Liver (tissue), 9 donors: ENCODE data around the gene FGD5. TPM values are rescaled to one million over a fixed set of nuclear protein-coding genes. Genes with fewer than 3 reads are reported as not detected.

Source experiments
- DNase-seq: peaks from one replicate; pipeline ENCODE4 v3.0.0-alpha.2; 2017; ENCODE audit warnings: low spot score
- H3K27ac ChIP-seq, 2 donors: one replicate each; pipeline ENCODE4 v1.7.0; 2013; ENCODE audit warnings: inconsistent platforms in 2 of 2, low read length in 2 of 2, control low read depth in 1 of 2, low read depth in 1 of 2, mild to moderate bottlenecking in 1 of 2
- H3K27me3 ChIP-seq, 4 donors: one replicate each; pipeline versions ENCODE4 v1.6.1 to v1.7.0; 2013; ENCODE audit warnings: low read length in 3 of 4, inconsistent platforms in 1 of 4, mild to moderate bottlenecking in 1 of 4, moderate library complexity in 1 of 4; ENCODE audit not compliant: control insufficient read depth in 4 of 4, insufficient read depth in 4 of 4
- H3K36me3 ChIP-seq, 4 donors: one replicate each; pipeline versions ENCODE4 v1.6.1 to v1.7.0; 2013; ENCODE audit warnings: low read length in 3 of 4, mild to moderate bottlenecking in 3 of 4, low read depth in 1 of 4, moderate library complexity in 1 of 4; ENCODE audit not compliant: control insufficient read depth in 4 of 4, insufficient read depth in 3 of 4
- H3K4me1 ChIP-seq, 4 donors: one replicate each; pipeline versions ENCODE4 v1.6.1 to v1.7.0; 2013; ENCODE audit warnings: low read length in 3 of 4, mild to moderate bottlenecking in 3 of 4, moderate library complexity in 1 of 4; ENCODE audit not compliant: control insufficient read depth in 4 of 4, insufficient read depth in 4 of 4
- H3K4me3 ChIP-seq, 3 donors: one replicate each; pipeline versions ENCODE4 v1.6.1 to v1.7.0; 2013; ENCODE audit warnings: low read length in 3 of 3, control low read depth in 1 of 3, low read depth in 1 of 3, mild to moderate bottlenecking in 1 of 3
- H3K9ac ChIP-seq, 2 donors: one replicate each; pipeline ENCODE4 v1.7.0; 2013; ENCODE audit warnings: low read length in 2 of 2, mild to moderate bottlenecking in 2 of 2, moderate library complexity in 2 of 2, control low read depth in 1 of 2, low read depth in 1 of 2
- H3K9me3 ChIP-seq, 4 donors: one replicate each; pipeline versions ENCODE4 v1.6.1 to v1.7.0; 2013; ENCODE audit warnings: low read length in 3 of 4; ENCODE audit not compliant: control insufficient read depth in 4 of 4
- FOXA2 ChIP-seq: IDR thresholded peaks from 2 replicates; pipeline ENCODE4 v1.6.1; 2016; ENCODE audit warnings: antibody characterized with exemption
- GABPA ChIP-seq, 2 donors: IDR thresholded peaks in 1 of 2; conservative IDR thresholded peaks in 1 of 2; 2 replicates each; pipeline ENCODE4 v1.6.1; 2016; ENCODE audit warnings: antibody characterized with exemption in 2 of 2, mild to moderate bottlenecking in 1 of 2, moderate library complexity in 1 of 2
- HNF4A ChIP-seq, 2 donors: conservative IDR thresholded peaks; 2 replicates each; pipeline ENCODE4 v1.6.1; 2016; ENCODE audit warnings: antibody characterized with exemption in 2 of 2, mild to moderate bottlenecking in 2 of 2
- HNF4G ChIP-seq: IDR thresholded peaks from 2 replicates; pipeline ENCODE4 v1.6.1; 2016; ENCODE audit warnings: antibody characterized with exemption
- RAD21 ChIP-seq, 2 donors: IDR thresholded peaks; 2 replicates each; pipeline ENCODE4 v1.6.1; 2016; ENCODE audit warnings: antibody characterized with exemption in 2 of 2, mild to moderate bottlenecking in 2 of 2
- RXRA ChIP-seq, 2 donors: IDR thresholded peaks; 2 replicates each; pipeline ENCODE4 v1.6.1; 2017 to 2018; ENCODE audit warnings: antibody characterized with exemption in 2 of 2, mild to moderate bottlenecking in 1 of 2
- SP1 ChIP-seq: IDR thresholded peaks from 2 replicates; pipeline ENCODE4 v1.6.1; 2018; ENCODE audit warnings: antibody characterized with exemption, mild to moderate bottlenecking
- YY1 ChIP-seq: IDR thresholded peaks from 2 replicates; pipeline ENCODE4 v1.6.1; 2016; ENCODE audit warnings: antibody characterized with exemption, mild to moderate bottlenecking
- WGBS: extraction: QIAGEN DNeasy Blood & Tissue Kit; methylation state at CpG from one replicate; pipeline ENCODE4 v1.1.7; 2013; 5-methylcytosine and 5-hydroxymethylcytosine counted together
- polyA plus RNA-seq, 2 donors: library from polyadenylated mRNA; stranded (reverse) in 1 of 2; unstranded in 1 of 2; fragments of 200-250 nt in 1 of 2; fragments of >200 nt in 1 of 2; fragmentation: Nextera tagmentation in 1 of 2; extraction: Ambion mirVana in 1 of 2; gene quantifications; one replicate each; pipeline versions ENCODE4 v1.2.1 to v1.2.3, GENCODE V29; 2013 to 2015
- total RNA-seq, 2 donors: library from RNA; depleted of rRNA; stranded (reverse); fragments of >200 nt; gene quantifications; one replicate each; pipeline ENCODE4 v1.2.3, GENCODE V29; 2014
- TF ChIP-seq, protein P1 (sequence below): IDR thresholded peaks from 2 replicates; pipeline ENCODE4 v1.6.1; 2016; ENCODE audit warnings: antibody characterized with exemption, mild to moderate bottlenecking
- TF ChIP-seq, protein P2 (sequence below): IDR thresholded peaks from 2 replicates; pipeline ENCODE4 v1.6.1; 2016; ENCODE audit warnings: antibody characterized with exemption
- TF ChIP-seq, protein P3 (sequence below): fragments of 150-350 bp; IDR thresholded peaks from 2 replicates; pipeline ENCODE4 v1.5.1; 2017; ENCODE audit warnings: improper control_type of control experiment, low read depth, low read length; ENCODE audit not compliant: missing input control
- TF ChIP-seq, protein P4 (sequence below): IDR thresholded peaks from 2 replicates; pipeline ENCODE4 v1.6.1; 2016; ENCODE audit warnings: antibody characterized with exemption
- donor health status: healthy.
- donor health status: healthy.
- donor health status: healthy.
- donor health status: healthy.
- donor health status: healthy.

The FGD5 gene
- total and polyA plus RNA-seq, 4 donors: 2.0 to 6.3 (median 3.1) TPM

DNA sequence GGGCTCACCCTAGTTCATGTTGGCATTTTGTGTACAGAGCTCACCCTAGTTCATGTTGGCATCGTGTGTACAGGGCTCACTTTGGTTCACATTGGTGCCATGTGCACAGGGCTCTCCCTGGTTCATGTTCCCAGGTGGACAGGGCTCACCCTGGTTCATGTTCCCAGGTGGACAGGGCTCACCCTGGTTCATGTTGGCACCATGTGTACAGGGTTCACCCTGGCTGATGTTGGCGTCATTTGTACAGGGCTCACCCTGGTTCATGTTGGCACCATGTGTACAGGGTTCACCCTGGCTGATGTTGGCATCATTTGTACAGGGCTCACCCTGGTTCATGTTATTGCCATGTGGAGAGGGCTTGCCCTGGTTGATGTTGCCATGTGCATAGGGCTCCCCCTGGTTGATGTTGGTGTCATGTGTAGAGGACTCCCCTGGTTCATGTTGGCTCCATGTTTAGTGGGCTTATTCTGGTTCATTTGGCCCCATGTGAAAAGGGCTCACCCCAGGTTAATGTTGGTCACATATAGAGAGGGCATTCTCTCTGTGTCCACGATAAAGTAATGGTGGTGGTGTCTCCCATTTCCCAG lies 97.0 kb downstream of the FGD5 start:
- H3K9ac ChIP-seq: no peak overlapping the region
- 86% methylated on average over 3 of the region's 3 CpGs for WGBS
- H3K4me3 ChIP-seq: no peak overlapping the region
- H3K4me1 ChIP-seq: peaks cover 6 to 24% (median 16%) of the 10 kb centered on the region in 4 donors
- peak; percentile 65 to 74 for TF ChIP-seq RAD21 (IDR thresholded peaks at IDR 0.05)
- no peak for TF ChIP-seq RXRA (IDR thresholded peaks at IDR 0.05)
- no peak for TF ChIP-seq FOXA2
- TF ChIP-seq, protein P1, sequence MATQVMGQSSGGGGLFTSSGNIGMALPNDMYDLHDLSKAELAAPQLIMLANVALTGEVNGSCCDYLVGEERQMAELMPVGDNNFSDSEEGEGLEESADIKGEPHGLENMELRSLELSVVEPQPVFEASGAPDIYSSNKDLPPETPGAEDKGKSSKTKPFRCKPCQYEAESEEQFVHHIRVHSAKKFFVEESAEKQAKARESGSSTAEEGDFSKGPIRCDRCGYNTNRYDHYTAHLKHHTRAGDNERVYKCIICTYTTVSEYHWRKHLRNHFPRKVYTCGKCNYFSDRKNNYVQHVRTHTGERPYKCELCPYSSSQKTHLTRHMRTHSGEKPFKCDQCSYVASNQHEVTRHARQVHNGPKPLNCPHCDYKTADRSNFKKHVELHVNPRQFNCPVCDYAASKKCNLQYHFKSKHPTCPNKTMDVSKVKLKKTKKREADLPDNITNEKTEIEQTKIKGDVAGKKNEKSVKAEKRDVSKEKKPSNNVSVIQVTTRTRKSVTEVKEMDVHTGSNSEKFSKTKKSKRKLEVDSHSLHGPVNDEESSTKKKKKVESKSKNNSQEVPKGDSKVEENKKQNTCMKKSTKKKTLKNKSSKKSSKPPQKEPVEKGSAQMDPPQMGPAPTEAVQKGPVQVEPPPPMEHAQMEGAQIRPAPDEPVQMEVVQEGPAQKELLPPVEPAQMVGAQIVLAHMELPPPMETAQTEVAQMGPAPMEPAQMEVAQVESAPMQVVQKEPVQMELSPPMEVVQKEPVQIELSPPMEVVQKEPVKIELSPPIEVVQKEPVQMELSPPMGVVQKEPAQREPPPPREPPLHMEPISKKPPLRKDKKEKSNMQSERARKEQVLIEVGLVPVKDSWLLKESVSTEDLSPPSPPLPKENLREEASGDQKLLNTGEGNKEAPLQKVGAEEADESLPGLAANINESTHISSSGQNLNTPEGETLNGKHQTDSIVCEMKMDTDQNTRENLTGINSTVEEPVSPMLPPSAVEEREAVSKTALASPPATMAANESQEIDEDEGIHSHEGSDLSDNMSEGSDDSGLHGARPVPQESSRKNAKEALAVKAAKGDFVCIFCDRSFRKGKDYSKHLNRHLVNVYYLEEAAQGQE: no peak
- TF ChIP-seq, protein P2, sequence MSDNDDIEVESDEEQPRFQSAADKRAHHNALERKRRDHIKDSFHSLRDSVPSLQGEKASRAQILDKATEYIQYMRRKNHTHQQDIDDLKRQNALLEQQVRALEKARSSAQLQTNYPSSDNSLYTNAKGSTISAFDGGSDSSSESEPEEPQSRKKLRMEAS: no peak
- TF ChIP-seq, protein P3, sequence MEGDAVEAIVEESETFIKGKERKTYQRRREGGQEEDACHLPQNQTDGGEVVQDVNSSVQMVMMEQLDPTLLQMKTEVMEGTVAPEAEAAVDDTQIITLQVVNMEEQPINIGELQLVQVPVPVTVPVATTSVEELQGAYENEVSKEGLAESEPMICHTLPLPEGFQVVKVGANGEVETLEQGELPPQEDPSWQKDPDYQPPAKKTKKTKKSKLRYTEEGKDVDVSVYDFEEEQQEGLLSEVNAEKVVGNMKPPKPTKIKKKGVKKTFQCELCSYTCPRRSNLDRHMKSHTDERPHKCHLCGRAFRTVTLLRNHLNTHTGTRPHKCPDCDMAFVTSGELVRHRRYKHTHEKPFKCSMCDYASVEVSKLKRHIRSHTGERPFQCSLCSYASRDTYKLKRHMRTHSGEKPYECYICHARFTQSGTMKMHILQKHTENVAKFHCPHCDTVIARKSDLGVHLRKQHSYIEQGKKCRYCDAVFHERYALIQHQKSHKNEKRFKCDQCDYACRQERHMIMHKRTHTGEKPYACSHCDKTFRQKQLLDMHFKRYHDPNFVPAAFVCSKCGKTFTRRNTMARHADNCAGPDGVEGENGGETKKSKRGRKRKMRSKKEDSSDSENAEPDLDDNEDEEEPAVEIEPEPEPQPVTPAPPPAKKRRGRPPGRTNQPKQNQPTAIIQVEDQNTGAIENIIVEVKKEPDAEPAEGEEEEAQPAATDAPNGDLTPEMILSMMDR: peak; percentile 17
- no peak for DNase-seq
- no peaks in the 10 kb centered on the region for H3K9me3 ChIP-seq
- H3K27me3 ChIP-seq: no peaks in the 10 kb centered on the region
- H3K27ac ChIP-seq: no peak overlapping the region
- no peaks in the 10 kb centered on the region for H3K36me3 ChIP-seq

DNA sequence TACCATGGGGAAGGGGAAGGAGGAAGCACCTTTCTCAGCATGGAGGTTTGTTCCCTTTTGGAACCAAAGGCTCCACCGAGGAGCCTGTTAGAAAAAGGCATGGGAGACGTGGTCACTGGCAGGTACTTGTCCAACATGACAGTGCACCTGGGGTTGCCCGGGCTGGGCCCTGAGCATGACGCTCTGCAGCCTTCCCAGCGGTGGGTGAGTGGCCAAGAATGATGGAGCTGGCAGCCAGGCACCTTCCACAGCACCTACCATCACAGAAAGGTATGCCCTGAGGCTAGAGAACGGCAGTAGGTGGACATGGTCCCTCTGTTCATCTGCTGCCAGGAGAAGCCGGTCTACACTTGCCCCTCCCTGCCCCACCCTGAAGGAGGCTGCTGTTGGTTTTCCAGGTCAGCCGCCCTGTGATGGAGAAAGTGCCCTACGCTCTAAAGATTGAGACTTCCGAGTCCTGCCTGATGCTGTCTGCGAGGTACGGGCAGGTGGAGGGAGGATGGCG lies 99.6 kb downstream of the FGD5 start:
- H3K4me1 ChIP-seq: peaks cover 6 to 22% (median 16%) of the 10 kb centered on the region in 4 donors
- no peak overlapping the region for H3K27ac ChIP-seq
- H3K4me3 ChIP-seq: no peak overlapping the region
- TF ChIP-seq, protein P2: no peak
- TF ChIP-seq GABPA (IDR thresholded peaks at IDR 0.05 in 1 of 2, conservative IDR thresholded peaks at IDR 0.05 in 1 of 2): no peak
- no peak for TF ChIP-seq YY1
- TF ChIP-seq HNF4A (conservative IDR thresholded peaks at IDR 0.05): no peak
- no peak for TF ChIP-seq FOXA2
- TF ChIP-seq HNF4G: no peak
- no peak for TF ChIP-seq RAD21 (IDR thresholded peaks at IDR 0.05)
- TF ChIP-seq, protein P4, sequence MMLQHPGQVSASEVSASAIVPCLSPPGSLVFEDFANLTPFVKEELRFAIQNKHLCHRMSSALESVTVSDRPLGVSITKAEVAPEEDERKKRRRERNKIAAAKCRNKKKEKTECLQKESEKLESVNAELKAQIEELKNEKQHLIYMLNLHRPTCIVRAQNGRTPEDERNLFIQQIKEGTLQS: no peak
- TF ChIP-seq SP1: no peak
- TF ChIP-seq, protein P3: no peak
- no peaks in the 10 kb centered on the region for H3K27me3 ChIP-seq
- H3K9me3 ChIP-seq: no peaks in the 10 kb centered on the region
- H3K9ac ChIP-seq: no peak overlapping the region
- no peak for DNase-seq
- WGBS: 83% methylated on average over 13 of the region's 13 CpGs
- H3K36me3 ChIP-seq: no peaks in the 10 kb centered on the region
